Stimulated activated CD4-positive, alpha-beta T cell treated with anti-CD3 and anti-CD28 coated beads, Interleukin-1b, Interleukin-23, amount 100 ng/mL, for 1 hour (primary cell): ENCODE results near the gene LRRC28.

Experiments used
- DNase-seq, 2 donors: peaks; one replicate each; pipeline ENCODE4 v3.0.0-alpha.2; 2020; ENCODE audit warnings: low read depth in 2 of 2

The LRRC28 gene

GRCh38 chr15:99305761-99306505 is 54.7 kb downstream of the LRRC28 start:
- DNase-seq: no peak

GRCh38 chr15:99306694-99307338 is 55.5 kb downstream of the LRRC28 start:
- DNase-seq: no peak

GRCh38 chr15:99307735-99308134 is 56.5 kb downstream of the LRRC28 start:
- no peak for DNase-seq

DNA sequence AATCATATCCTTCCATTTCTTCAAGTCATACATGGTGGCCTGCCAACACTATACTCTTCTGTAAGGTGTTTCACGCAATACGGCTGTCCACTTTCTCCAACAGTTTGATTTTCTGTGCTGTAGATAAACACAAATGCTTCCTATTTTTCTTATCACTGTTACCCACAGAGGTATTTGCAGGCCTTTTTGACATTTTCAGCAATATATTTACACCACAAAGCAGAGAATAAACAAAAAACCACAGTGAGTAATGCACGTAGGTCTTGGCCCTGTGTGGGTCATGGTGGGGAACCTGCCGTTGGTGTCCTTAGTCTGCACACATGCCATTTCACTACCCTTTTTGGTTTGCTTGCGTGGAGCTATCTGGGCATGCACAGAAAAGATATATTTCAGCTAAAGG is 59.5 kb downstream of the LRRC28 start:
- DNase-seq: no peak

DNA sequence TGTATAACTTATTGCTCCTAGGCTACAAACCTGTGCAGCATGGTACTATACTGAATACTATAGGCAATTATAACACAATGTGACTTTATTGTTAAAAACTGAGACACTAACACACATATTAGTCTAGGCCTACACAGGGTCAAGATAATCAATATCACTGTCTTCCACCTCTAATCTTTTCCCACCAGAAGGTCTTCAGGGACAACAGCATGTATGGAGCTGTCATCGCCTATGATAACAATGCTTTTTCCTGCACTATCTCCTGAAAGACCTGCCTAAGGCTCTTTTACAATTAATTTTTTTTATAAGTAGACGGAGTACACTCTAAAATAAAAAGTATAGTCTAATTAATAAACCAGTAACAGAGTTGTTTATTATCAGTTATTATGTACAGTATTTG is 60.9 kb downstream of the LRRC28 start:
- DNase-seq: no peak

- DNase-seq: no peak
These were observed 61.5 kb downstream of the LRRC28 start for GRCh38 chr15:99312794-99313193.

- DNase-seq: no peak
These were observed 64.4 kb downstream of the LRRC28 start for GRCh38 chr15:99315636-99316035.

DNA sequence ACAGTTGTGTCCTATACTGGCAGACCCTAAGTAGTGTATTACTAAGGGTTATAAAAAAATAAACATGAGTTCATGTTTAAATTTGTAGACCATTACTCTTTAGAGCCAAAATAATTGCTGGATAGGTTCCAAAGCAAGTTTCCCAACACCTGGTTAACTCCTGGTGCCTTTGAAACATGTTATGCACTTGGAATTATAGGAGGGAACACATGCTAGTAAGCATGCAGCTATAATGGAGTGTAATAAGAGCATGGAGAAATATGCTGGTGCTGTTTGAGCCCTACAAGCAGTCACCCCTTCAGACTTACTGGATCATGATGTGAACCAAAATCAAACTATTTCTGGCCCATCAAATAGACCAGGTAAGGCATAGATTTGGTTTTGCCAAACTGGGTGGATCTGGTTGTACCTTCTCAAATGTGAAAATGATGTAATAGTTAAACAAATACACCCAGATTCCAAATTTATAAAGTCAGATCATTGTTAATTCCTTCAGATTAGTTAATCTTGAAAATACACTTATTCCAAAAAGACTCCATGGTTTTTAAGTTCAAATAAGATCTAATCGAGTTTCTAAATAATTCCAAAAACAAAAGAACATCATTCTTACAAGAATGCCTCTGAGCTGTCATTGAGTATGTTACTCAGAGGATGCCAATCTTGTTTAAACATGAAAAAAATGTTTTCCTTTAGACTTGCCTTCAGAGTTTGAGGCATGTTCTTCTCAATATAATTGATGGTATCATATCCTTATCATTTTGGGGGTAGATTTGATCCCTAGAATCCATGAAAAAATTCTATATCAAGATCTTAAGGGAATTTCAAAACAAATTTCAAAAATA is 69.3 kb downstream of the LRRC28 start:
- DNase-seq: no peak

DNA sequence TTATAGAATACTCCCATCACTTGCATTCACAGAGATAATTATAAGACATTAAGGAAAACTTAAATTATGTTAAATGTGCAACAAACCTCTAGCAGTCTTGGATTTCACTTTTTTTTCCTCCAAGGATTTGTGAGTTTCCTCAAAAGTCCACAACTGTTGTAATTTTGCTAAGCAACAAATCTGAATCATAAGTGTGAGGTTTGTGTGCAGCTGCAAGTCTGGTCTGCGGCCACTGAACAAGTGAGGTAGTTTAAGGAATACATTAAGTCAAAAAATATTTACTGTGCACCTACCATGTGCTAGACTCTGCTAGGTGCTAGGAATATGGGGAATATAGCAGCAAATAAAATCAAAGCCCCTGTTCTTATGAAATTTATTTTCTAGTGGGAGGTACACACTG is 70.2 kb downstream of the LRRC28 start:
- no peak for DNase-seq

DNA sequence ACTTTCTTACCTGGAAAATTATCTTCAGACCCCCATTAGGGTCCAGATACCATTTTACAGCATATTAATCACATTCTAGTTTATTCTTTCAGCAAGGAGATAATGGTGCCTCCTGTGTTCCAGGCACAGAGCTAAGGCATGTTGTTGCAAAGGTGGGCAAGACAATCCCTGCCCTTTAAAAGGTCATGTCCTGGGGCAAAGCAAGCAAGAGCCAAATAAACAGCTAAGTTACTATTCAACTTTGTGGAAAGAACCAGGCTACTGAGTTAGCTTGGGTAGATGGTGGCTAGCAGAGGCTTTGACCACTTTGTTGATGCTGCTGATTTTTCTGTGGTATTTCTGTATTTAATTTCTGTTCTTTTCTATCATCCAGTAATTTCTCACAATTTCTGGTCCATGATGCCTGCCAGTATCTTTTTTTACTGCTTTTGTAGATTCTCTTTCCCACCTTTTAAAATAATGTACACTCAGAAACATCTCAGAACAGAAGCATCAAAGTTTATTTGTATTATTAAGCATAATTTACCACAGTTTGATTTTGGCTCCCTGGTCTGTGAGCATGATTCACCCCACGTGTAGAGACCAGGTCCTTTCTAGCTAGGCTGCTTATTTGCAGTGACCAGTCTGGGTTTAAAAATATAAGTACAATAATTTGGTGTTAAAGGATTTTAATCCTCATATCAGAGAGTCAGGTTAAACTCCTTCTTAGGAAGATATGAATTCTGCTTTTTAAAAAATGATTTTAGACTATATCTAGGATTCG is 71.5 kb downstream of the LRRC28 start:
- DNase-seq: no peak

DNA sequence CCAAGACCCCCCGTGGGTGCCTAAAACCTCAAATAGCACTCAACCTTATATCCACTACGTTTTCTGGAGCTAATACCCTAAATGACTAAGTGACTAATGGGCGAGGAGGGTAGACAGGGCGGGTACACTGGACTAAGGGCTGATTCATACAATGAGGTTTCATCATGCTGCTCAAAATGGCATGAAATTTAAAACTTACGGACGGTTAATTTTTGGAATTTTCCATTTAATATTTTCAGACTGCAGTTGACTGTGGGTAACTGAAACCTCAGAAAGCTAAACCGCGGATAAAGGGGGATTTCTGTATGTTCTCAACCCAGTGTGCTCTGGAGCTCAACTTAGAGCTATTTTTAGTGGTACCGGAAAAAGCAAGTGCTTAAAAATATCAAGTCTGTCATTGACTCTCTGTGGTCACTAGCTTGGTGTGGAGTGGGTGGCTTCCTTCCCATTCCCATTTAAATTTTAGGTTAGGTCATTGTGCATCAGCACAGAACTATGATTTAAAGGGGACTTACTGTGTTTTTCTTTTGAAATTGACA is 72.9 kb downstream of the LRRC28 start:
- no peak for DNase-seq

GRCh38 chr15:99324700-99325099 is 73.4 kb downstream of the LRRC28 start:
- no peak for DNase-seq

DNA sequence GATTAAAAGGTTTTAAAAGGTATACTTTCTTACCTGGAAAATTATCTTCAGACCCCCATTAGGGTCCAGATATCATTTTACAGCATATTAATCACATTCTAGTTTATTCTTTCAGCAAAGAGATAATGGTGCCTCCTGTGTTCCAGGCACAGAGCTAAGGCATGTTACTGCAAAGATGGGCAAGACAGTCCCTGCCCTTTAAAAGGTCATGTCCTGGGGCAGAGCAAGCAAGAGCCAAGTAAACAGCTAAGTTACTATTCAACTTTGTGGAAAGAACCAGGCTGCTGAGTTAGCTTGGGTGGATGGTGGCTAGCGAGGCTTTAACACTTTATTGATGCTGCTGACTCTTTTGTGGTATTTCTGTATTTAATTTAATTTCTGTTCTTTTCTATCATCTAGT is 75.0 kb downstream of the LRRC28 start:
- no peak for DNase-seq

DNA sequence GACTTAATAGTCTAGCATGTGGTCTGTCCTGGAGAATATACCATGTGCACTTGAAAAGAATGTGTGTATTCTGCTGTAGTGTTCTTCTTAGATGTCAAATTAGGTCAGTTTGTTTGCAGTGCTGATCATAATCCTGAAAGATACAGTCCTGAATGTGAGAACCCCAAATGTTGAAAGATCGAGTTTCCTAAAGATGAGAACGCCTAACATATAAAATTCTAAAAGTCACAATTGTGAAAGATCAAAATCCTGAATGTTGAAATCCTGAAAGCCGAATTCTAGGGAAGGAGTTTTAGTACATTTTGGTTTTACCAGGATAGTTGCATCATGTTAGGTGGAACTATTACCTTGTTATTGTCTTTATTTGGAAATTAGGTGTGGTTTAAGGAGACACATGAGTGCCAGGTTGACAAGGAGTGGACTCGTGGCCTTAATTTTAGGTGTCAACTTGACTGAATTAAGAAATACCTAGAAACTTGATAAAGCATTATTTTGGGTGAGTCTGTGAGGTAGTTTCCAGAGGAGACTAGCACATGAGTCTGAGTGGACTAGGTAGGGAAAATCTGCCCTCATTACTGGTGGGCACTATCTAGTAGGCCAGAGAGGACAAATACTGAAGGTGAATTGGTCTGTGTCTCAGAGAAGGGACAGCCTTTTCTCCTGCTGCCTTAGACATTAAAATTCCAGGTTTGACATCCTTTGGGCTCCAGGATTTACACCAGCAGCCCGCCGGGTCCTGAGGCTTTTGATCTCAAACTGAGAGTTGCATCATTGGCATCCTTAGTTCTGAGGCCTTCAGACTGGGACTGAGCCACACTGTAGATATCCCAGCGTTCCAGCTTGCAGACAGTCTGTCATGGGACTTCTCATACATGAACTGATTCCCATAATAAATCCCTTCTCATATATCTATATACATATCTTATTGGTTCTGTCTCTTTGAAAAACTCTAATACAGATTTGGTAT is 77.1 kb downstream of the LRRC28 start:
- no peak for DNase-seq

DNA sequence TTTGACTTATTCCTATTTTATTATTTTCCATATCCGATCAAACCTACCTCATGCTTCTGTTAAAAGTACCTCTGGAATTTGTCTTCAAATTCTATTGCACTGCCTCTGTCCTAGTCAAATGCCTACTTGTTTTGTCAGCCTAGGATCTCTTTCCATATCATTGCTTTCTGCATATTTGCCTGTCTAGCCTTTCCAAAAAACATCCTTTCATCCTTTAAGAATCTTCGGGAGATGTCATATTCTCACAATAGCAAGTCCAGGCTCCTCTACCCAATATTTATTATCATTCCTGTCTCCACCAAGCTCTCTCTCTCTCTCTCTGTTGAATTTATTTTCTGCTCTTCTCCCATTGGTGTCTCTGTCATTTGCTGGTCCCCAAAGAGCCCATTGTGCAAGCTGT is 80.1 kb downstream of the LRRC28 start:
- no peak for DNase-seq

GRCh38 chr15:99333413-99333812 is 82.1 kb downstream of the LRRC28 start:
- DNase-seq: no peak

DNA sequence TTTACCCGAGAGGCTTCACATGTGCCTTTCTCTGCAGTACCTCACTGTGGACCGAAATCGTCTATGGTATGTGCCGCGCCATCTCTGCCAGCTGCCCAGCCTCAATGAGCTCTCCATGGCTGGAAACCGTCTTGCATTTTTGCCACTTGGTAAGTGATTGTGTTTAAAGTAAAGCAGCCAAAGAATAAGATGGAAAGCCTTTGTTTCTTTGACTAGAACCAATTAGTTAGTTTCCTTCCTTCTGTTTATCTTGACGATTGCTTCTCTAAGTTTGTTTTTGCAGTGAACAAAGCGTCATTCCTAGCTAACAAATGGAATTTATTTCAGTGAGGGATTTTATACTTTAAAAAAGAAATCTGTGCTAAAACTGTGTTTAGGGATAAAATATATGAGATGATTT is 82.7 kb downstream of the LRRC28 start:
- DNase-seq: no peak

DNA sequence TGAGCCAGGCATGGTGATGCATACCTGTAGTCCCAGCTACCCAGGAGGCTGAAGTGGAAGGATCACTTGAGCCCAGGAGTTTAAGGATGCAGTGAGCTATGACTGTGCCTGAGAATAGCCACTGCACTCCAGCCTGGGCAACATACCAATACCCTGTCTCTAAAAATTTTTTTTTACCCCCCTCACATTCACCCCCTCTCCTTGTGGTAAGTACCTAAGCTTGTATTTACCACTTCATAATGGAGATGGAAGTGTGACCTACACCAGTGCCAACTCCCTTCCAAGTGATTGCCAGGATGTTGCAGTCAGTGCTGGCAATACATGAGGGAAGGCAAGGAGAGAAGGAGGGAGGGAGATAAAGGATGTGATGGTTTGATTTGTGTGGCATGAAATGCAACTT is 84.2 kb downstream of the LRRC28 start:
- DNase-seq: no peak

DNA sequence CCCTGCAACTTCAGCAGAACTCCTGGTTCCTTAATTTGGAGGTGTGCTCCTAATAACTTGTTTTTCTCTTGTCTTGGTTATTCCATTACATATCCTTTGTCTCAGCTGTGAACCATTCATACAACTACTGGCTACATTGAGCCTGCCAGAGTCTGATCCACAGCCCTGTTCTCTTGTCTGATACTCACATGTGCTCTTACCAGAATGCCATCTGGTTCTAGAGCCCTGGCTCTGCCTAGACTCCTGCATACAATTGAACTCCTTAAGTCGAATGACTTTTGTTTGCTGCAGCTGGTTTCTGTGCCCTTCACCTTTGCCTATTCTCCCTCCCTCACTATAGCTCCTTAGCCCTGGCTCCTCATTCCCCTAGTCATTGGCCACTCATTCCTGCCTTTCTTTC is 85.5 kb downstream of the LRRC28 start:
- no peak for DNase-seq

- no peak for DNase-seq
These were observed 89.1 kb downstream of the LRRC28 start for GRCh38 chr15:99340347-99340746.

DNA sequence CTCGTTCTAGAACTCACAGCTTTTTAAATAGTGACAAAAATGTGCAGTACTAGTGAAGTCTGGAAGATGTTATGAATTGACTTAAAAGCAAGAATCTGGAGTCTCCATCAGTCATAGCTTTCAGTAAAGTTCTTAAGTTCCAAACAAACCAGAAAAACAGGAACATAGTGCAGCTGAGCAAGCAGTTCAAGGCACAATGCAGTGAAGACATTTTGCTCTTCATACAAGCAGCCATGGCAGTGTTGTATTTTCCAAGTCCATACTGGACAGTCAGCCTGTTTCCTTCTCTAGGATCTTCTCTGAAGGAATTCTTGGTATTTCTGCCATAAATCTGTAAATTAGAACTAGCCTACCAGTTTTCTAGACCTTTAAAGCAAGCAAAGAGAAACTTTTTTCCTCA is 90.5 kb downstream of the LRRC28 start:
- DNase-seq: no peak
